GM12878 (cell line): ENCODE measurements around the gene CYB5A.

Experiments
- EP300 ChIP-seq, 2 experiments: fragments of 150-350 bp in 1 of 2; IDR thresholded peaks; 2 replicates each; pipeline ENCODE4 v1.6.1; 2011 to 2012; ENCODE audit warnings: low read depth in 2 of 2, low read length in 2 of 2, borderline replicate concordance in 1 of 2, improper control_type of control experiment in 1 of 2, inconsistent platforms in 1 of 2; ENCODE audit not compliant: control insufficient read depth in 1 of 2
- GABPA ChIP-seq: IDR thresholded peaks from 2 replicates; pipeline ENCODE4 v1.6.1; 2014; ENCODE audit warnings: antibody characterized with exemption, low read depth, mild to moderate bottlenecking, inconsistent platforms
- NFYA ChIP-seq: IDR thresholded peaks from 2 replicates; pipeline ENCODE4 v1.6.1; 2011; ENCODE audit warnings: low read depth, mild to moderate bottlenecking, low read length, improper control_type of control experiment, borderline replicate concordance
- RCOR1 ChIP-seq: conservative IDR thresholded peaks from 2 replicates; pipeline ENCODE4 v1.6.1; 2012; ENCODE audit warnings: low read depth, low read length, improper control_type of control experiment
- SP1 ChIP-seq: IDR thresholded peaks from one replicate; pipeline ENCODE4 v1.6.1; 2011; ENCODE audit warnings: low read depth, low read length
- TAF1 ChIP-seq: IDR thresholded peaks from 2 replicates; pipeline ENCODE4 v1.6.1; 2011; ENCODE audit warnings: mild to moderate bottlenecking, low read depth, low read length, borderline replicate concordance
- TF ChIP-seq, protein P1 (sequence below): fragments of 450-650 bp; IDR thresholded peaks from 2 replicates; pipeline ENCODE4 v1.6.1; 2017; ENCODE audit warnings: borderline replicate concordance
- TF ChIP-seq, protein P2 (sequence below), 3 experiments: IDR thresholded peaks in 2 of 3; conservative IDR thresholded peaks in 1 of 3; 2 replicates each; pipeline ENCODE4 v1.5.1; 2011; ENCODE audit warnings: low read depth in 3 of 3, low read length in 3 of 3, mild to moderate bottlenecking in 3 of 3, control low read depth in 2 of 3, moderate library complexity in 2 of 3, inconsistent platforms in 1 of 3, mixed read lengths in 1 of 3; ENCODE audit not compliant: control insufficient read depth in 2 of 3, insufficient read depth in 1 of 3; ENCODE audit errors: extremely low read depth in 1 of 3

DNA sequence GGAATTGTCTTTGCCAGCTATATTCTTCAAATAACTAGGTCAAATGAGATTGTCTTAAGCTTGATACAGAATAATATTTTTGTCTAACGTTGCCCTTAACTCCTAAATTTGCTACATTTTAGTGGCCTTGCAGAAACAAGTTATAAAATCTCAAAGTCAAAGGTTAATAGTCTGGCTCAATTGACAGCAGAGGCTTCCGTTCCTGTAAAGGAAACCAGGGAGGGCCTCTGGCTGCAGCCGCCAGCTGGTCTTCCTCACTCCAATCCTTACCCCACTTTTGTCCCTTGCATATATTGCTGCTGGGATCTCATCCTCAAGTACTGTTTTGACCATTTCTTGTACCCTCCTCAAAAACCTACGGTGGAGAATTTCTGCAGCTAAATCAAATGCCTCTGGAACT lies 17.1 kb downstream of the CYB5A start:
- TF ChIP-seq GABPA: no peak
- TF ChIP-seq RCOR1: no peak
- TF ChIP-seq, protein P1, sequence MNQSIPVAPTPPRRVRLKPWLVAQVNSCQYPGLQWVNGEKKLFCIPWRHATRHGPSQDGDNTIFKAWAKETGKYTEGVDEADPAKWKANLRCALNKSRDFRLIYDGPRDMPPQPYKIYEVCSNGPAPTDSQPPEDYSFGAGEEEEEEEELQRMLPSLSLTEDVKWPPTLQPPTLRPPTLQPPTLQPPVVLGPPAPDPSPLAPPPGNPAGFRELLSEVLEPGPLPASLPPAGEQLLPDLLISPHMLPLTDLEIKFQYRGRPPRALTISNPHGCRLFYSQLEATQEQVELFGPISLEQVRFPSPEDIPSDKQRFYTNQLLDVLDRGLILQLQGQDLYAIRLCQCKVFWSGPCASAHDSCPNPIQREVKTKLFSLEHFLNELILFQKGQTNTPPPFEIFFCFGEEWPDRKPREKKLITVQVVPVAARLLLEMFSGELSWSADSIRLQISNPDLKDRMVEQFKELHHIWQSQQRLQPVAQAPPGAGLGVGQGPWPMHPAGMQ: no peak
- no peak for TF ChIP-seq TAF1
- TF ChIP-seq EP300 (IDR thresholded peaks at IDR 0.05; ENCODE audit: borderline replicate concordance in 1 of 2, control insufficient read depth in 1 of 2, low read depth in 2 of 2, low read length in 2 of 2): no peak
- no peak for TF ChIP-seq NFYA
- no peak for TF ChIP-seq SP1
- TF ChIP-seq, protein P2, sequence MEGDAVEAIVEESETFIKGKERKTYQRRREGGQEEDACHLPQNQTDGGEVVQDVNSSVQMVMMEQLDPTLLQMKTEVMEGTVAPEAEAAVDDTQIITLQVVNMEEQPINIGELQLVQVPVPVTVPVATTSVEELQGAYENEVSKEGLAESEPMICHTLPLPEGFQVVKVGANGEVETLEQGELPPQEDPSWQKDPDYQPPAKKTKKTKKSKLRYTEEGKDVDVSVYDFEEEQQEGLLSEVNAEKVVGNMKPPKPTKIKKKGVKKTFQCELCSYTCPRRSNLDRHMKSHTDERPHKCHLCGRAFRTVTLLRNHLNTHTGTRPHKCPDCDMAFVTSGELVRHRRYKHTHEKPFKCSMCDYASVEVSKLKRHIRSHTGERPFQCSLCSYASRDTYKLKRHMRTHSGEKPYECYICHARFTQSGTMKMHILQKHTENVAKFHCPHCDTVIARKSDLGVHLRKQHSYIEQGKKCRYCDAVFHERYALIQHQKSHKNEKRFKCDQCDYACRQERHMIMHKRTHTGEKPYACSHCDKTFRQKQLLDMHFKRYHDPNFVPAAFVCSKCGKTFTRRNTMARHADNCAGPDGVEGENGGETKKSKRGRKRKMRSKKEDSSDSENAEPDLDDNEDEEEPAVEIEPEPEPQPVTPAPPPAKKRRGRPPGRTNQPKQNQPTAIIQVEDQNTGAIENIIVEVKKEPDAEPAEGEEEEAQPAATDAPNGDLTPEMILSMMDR (IDR thresholded peaks at IDR 0.05 in 2 of 3, conservative IDR thresholded peaks at IDR 0.05 in 1 of 3; ENCODE audit: control insufficient read depth in 2 of 3, extremely low read depth in 1 of 3, insufficient read depth in 1 of 3, low read depth in 3 of 3, low read length in 3 of 3): no peak
